B cell (primary cell): ENCODE data around the gene ZFP57. TPM values are rescaled to one million over a fixed set of nuclear protein-coding genes. Genes with fewer than 3 reads are reported as not detected.

Source experiments
- ATAC-seq: fragments of 200-7000 bp; cut with Tn5 transposase; one replicate; pipeline ENCODE4 v1.10.0; 2021; ENCODE audit warnings: low read depth, mild to moderate bottlenecking, moderate number of reproducible peaks, moderate library complexity
- CTCF ChIA-PET: fragments of 350-600 bp; sonication (Branson Sonifier 250); formaldehyde crosslinking; loops from one replicate; lab custom pipeline; 2021; ENCODE audit warnings: antibody characterized with exemption, inconsistent platforms; lab: Charles Lee
- POLR2A ChIA-PET: fragments of 350-600 bp; sonication (Branson Sonifier 250); formaldehyde crosslinking; loops from one replicate; lab custom pipeline; 2021; ENCODE audit warnings: antibody characterized with exemption; lab: Charles Lee
- DNase-seq: peaks from one replicate; pipeline ENCODE4 v3.0.0; 2013
- H2AFZ ChIP-seq: 2 replicates; pipeline ENCODE4 v1.6.1; 2012; ENCODE audit warnings: mild to moderate bottlenecking, low read depth, low read length; ENCODE audit not compliant: insufficient read depth, poor library complexity, severe bottlenecking
- H3K27ac ChIP-seq, 2 donors: 1 replicate in 1 of 2; 2 replicates in 1 of 2; pipeline ENCODE4 v1.5.1; 2012 to 2013; ENCODE audit warnings: low read length in 2 of 2, mild to moderate bottlenecking in 2 of 2, moderate library complexity in 1 of 2
- H3K27me3 ChIP-seq, 4 experiments: fragments of 200-600 bp in 1 of 4; sonication (generic) in 1 of 4; replicated peaks in 1 of 4; 1 replicate in 2 of 4; 2 replicates in 2 of 4; pipeline versions ENCODE4 v1.6.1 to v1.7.0; 2013 to 2016; ENCODE audit warnings: low read length in 3 of 4, mild to moderate bottlenecking in 2 of 4, mixed read lengths in 1 of 4, moderate library complexity in 1 of 4; ENCODE audit not compliant: insufficient read depth in 4 of 4, control insufficient read depth in 3 of 4; ENCODE audit errors: control extremely low read depth in 1 of 4
- H3K36me3 ChIP-seq, 2 experiments: replicated peaks in 1 of 2; 1 replicate in 1 of 2; 2 replicates in 1 of 2; pipeline versions ENCODE4 v1.6.1 to v1.7.1; 2013; ENCODE audit warnings: low read length in 1 of 2; ENCODE audit not compliant: insufficient read depth in 2 of 2, control insufficient read depth in 1 of 2; ENCODE audit errors: control extremely low read depth in 1 of 2, extremely low read depth in 1 of 2
- H3K4me1 ChIP-seq, 2 donors: fragments of 200-600 bp in 1 of 2; sonication (generic) in 1 of 2; 1 replicate in 1 of 2; 2 replicates in 1 of 2; pipeline versions ENCODE4 v1.5.1 to v1.6.1; 2013 to 2017; ENCODE audit warnings: low read length in 2 of 2; ENCODE audit not compliant: control insufficient read depth in 2 of 2, insufficient read depth in 2 of 2
- H3K4me2 ChIP-seq: replicated peaks from 2 replicates; pipeline ENCODE3; 2012; ENCODE audit warnings: mild to moderate bottlenecking, low read depth, low read length; ENCODE audit not compliant: poor library complexity, severe bottlenecking
- H3K4me3 ChIP-seq, 5 experiments: fragments of 200-600 bp in 1 of 5; sonication (generic) in 1 of 5; 1 replicate in 3 of 5; 2 replicates in 2 of 5; pipeline versions ENCODE4 v1.5.1 to v1.7.0; 2011 to 2016; ENCODE audit warnings: low read length in 4 of 5, mild to moderate bottlenecking in 4 of 5, low read depth in 2 of 5, control low read depth in 1 of 5, moderate library complexity in 1 of 5; ENCODE audit not compliant: insufficient read depth in 1 of 5; ENCODE audit errors: control extremely low read depth in 1 of 5, extremely low read depth in 1 of 5
- H3K79me2 ChIP-seq: fragments of 200-600 bp; sonication (generic); one replicate; pipeline ENCODE4 v1.6.0; 2016; ENCODE audit warnings: low read length; ENCODE audit not compliant: control insufficient read depth, insufficient read depth
- H3K9ac ChIP-seq: fragments of 200-600 bp; sonication (generic); 2 replicates; pipeline ENCODE4 v1.6.1; 2017; ENCODE audit warnings: mild to moderate bottlenecking, low read length, moderate library complexity
- H3K9me3 ChIP-seq, 3 donors: one replicate each; pipeline versions ENCODE4 v1.6.1 to v1.7.1; 2013; ENCODE audit warnings: low read length in 2 of 3; ENCODE audit not compliant: control insufficient read depth in 2 of 3, insufficient read depth in 1 of 3; ENCODE audit errors: control extremely low read depth in 1 of 3
- H4K20me1 ChIP-seq: 2 replicates; pipeline ENCODE4 v1.6.0; 2012; ENCODE audit warnings: mild to moderate bottlenecking, low read length; ENCODE audit not compliant: insufficient read depth, control insufficient read depth, poor library complexity, severe bottlenecking
- H3K27ac Mint-ChIP-seq: one replicate; pipeline ENCODE4 v1.8.0; 2021; ENCODE audit warnings: mixed read lengths
- H3K27me3 Mint-ChIP-seq: one replicate; pipeline ENCODE4 v1.8.0; 2021; ENCODE audit warnings: mixed read lengths
- H3K4me1 Mint-ChIP-seq: one replicate; pipeline ENCODE4 v1.8.0; 2021; ENCODE audit warnings: mixed read lengths
- H3K4me3 Mint-ChIP-seq: one replicate; pipeline ENCODE4 v1.8.0; 2021; ENCODE audit warnings: mixed read lengths
- H3K9me3 Mint-ChIP-seq: one replicate; pipeline ENCODE4 v1.8.0; 2022; ENCODE audit warnings: mixed read lengths; ENCODE audit not compliant: insufficient read depth
- CTCF ChIP-seq: fragments of 200-600 bp; IDR thresholded peaks from one replicate; pipeline ENCODE4 v1.8.0; 2022; ENCODE audit warnings: antibody characterized with exemption, mild to moderate bottlenecking
- EZH2 ChIP-seq: IDR thresholded peaks from 2 replicates; pipeline ENCODE4 v1.6.1; 2012; ENCODE audit warnings: borderline replicate concordance, low read depth, mild to moderate bottlenecking, moderate library complexity, low read length; ENCODE audit not compliant: insufficient read depth, poor library complexity, severe bottlenecking
- WGBS: methylation state at CpG from one replicate; pipeline ENCODE4 v1.1.5; 2013; ENCODE audit warnings: missing lambda C conversion rate; ENCODE audit not compliant: insufficient coverage; 5-methylcytosine and 5-hydroxymethylcytosine counted together
- intact Hi-C: fragments of 100-400 bp; cut with micrococcal nuclease; formaldehyde crosslinking; loops from one replicate; pipeline ENCODE4 v1.10.0; 2022
- polyA plus RNA-seq: library from polyadenylated mRNA; depleted of rRNA; stranded (reverse); fragments of >200 nt; gene quantifications from 2 replicates; pipeline ENCODE4 v1.2.3, GENCODE V29; 2012
- total RNA-seq, 2 donors: library from RNA; stranded (reverse); fragments of 120-200 nt in 1 of 2; gene quantifications; 1 replicate in 1 of 2; 2 replicates in 1 of 2; pipeline versions ENCODE4 v1.2.3 to v1.2.4, GENCODE V29; 2013 to 2022

Gene ZFP57
- total and polyA plus RNA-seq, 2 donors (not counting 1 experiment from before 2014, with no cell fraction given): 0.39 to 5.0 TPM

- ATAC-seq: no peak
- no peaks in the 10 kb centered on the region for H3K27me3 ChIP-seq
- Mint-ChIP-seq H3K4me1 (peaks cover 45% of the 10 kb centered on the region), H3K27me3 (no peaks in the 10 kb centered on the region), H3K4me3 (peak overlapping the region; percentile 94), H3K9me3 (no peaks in the 10 kb centered on the region), H3K27ac (peak overlapping the region; percentile 72)
- H3K4me3 ChIP-seq: peak overlapping the region in 4 of 5 experiments; percentile 61 to 82 (median 79)
- H3K4me2 ChIP-seq: peak overlapping the region; percentile 98
- H3K27ac ChIP-seq: peak overlapping the region in 1 of 2 donors; percentile 62
- H4K20me1 ChIP-seq: peaks cover 22% of the 10 kb centered on the region
- peaks cover 27 to 43% of the 10 kb centered on the region in 2 donors for H3K4me1 ChIP-seq
- intact Hi-C loops: loop anchor here (5.0 kb wide), 2 partner anchors 75 to 125 kb away; a partner anchor contains a TSS
- peak overlapping the region; percentile 80 for H2AFZ ChIP-seq
- TF ChIP-seq CTCF (no peak), EZH2 (no peak)
- H3K9me3 ChIP-seq: no peaks in the 10 kb centered on the region
- ChIA-PET CTCF (interaction anchor here (0.6 to 13.5 kb wide), 3 partner anchors 9 to 341 kb away, joined by 3 to 226 read pairs (median 9); no protein-coding TSS in a partner anchor), POLR2A (interaction anchor here (0.6 to 1.9 kb wide), 2 partner anchors 9 to 23 kb away, joined by 3 to 12 read pairs; no protein-coding TSS in a partner anchor)
- peaks cover 0 to 18% of the 10 kb centered on the region in 2 experiments for H3K36me3 ChIP-seq
- peak; percentile 39 for DNase-seq
- peak overlapping the region; percentile 56 for H3K9ac ChIP-seq
- 37% methylated on average over 27 of the region's 31 CpGs for WGBS
- peaks cover 5% of the 10 kb centered on the region for H3K79me2 ChIP-seq
These were observed 53.8 kb downstream of the ZFP57 start for GRCh38 chr6:29626948-29627754.
